Activated CD8-positive, alpha-beta T cell treated with anti-CD3 and anti-CD28 coated beads for 36 hours (primary cell): ENCODE results near the gene GRAMD1B. TPM values are rescaled to one million over a fixed set of nuclear protein-coding genes. Genes with fewer than 3 reads are reported as not detected.

ENCODE experiments used
- ATAC-seq: fragments of 200-7000 bp; cut with Tn5 transposase; one replicate; pipeline ENCODE4 v1.10.0; 2021; ENCODE audit warnings: mild to moderate bottlenecking, moderate library complexity
- CTCF ChIA-PET: fragments of 350-600 bp; sonication (Branson Sonifier 250); formaldehyde crosslinking; loops from one replicate; lab custom pipeline; 2021; ENCODE audit warnings: antibody characterized with exemption; lab: Charles Lee
- POLR2A ChIA-PET: fragments of 350-600 bp; sonication (Branson Sonifier 250); formaldehyde crosslinking; loops from one replicate; lab custom pipeline; 2021; ENCODE audit warnings: antibody characterized with exemption; lab: Charles Lee
- DNase-seq: peaks from one replicate; pipeline ENCODE4 v3.0.0-alpha.2; 2020
- H3K27ac Mint-ChIP-seq: one replicate; pipeline ENCODE4 v1.8.0; 2021; ENCODE audit warnings: mild to moderate bottlenecking, mixed read lengths
- H3K27me3 Mint-ChIP-seq: one replicate; pipeline ENCODE4 v1.8.0; 2021; ENCODE audit warnings: mixed read lengths
- H3K36me3 Mint-ChIP-seq: one replicate; pipeline ENCODE4 v1.8.0; 2021; ENCODE audit warnings: low read depth, mixed read lengths
- H3K4me1 Mint-ChIP-seq: one replicate; pipeline ENCODE4 v1.8.0; 2021; ENCODE audit warnings: low read depth, mixed read lengths
- H3K4me3 Mint-ChIP-seq: one replicate; pipeline ENCODE4 v1.8.0; 2021; ENCODE audit warnings: mild to moderate bottlenecking, moderate library complexity, mixed read lengths
- H3K9me3 Mint-ChIP-seq: one replicate; pipeline ENCODE4 v1.8.0; 2021; ENCODE audit warnings: mixed read lengths
- CTCF ChIP-seq: fragments of 200-600 bp; IDR thresholded peaks from one replicate; pipeline ENCODE4 v1.8.0; 2022; ENCODE audit warnings: antibody characterized with exemption, mild to moderate bottlenecking
- intact Hi-C: fragments of 100-400 bp; cut with micrococcal nuclease; formaldehyde crosslinking; loops from one replicate; pipeline ENCODE4 v1.10.0; 2022
- total RNA-seq, 2 experiments: library from RNA; stranded (reverse); gene quantifications; one replicate each; pipeline ENCODE4 v1.2.3, GENCODE V29; 2021

GRAMD1B gene
- total RNA-seq, 2 experiments from 2014 or later: 15.4 to 16.2 TPM

- Mint-ChIP-seq H3K4me1 (peaks cover 10% of the 10 kb centered on the region), H3K36me3 (no peaks in the 10 kb centered on the region), H3K4me3 (no peak overlapping the region), H3K27ac (no peak overlapping the region), H3K9me3 (no peaks in the 10 kb centered on the region), H3K27me3 (peaks cover 3% of the 10 kb centered on the region)
- POLR2A ChIA-PET: no interaction called here
- TF ChIP-seq CTCF: no peak
- intact Hi-C loops: no loop called here
- CTCF ChIA-PET: interaction anchor here (1.2 to 3.2 kb wide), 5 partner anchors 14 to 49 kb away, joined by 4 to 16 read pairs (median 6); no protein-coding TSS in a partner anchor
- no peak for DNase-seq
- ATAC-seq: no peak
These were observed 129.5 kb downstream of the GRAMD1B start for GRCh38 chr11:123559523-123559955.

GRCh38 chr11:123560006-123560405, 129.9 kb downstream of the GRAMD1B start:
- POLR2A ChIA-PET: no interaction called here

GRCh38 chr11:123561431-123561800, 131.3 kb downstream of the GRAMD1B start:
- ChIA-PET CTCF (interaction anchor here (1.2 kb wide), 2 partner anchors 15 to 19 kb away, joined by 5 to 6 read pairs; no protein-coding TSS in a partner anchor), POLR2A (no interaction called here)
- intact Hi-C loops: no loop called here
- no peak for DNase-seq
- no peak for ATAC-seq
- Mint-ChIP-seq H3K9me3 (no peaks in the 10 kb centered on the region), H3K27ac (no peak overlapping the region), H3K36me3 (no peaks in the 10 kb centered on the region), H3K27me3 (peaks cover 3% of the 10 kb centered on the region), H3K4me1 (peaks cover 10% of the 10 kb centered on the region), H3K4me3 (no peak overlapping the region)
- no peak for TF ChIP-seq CTCF

More at GRCh38 chr11:123560006-123560405, 129.9 kb downstream of the GRAMD1B start:
- H3K9me3 Mint-ChIP-seq: no peaks in the 10 kb centered on the region
- intact Hi-C loops: no loop called here
- H3K27me3 Mint-ChIP-seq: peaks cover 3% of the 10 kb centered on the region
- H3K4me3 Mint-ChIP-seq: peak overlapping the region; percentile 50
- peak; percentile 61 for DNase-seq
- no peak for TF ChIP-seq CTCF
- no peak overlapping the region for H3K27ac Mint-ChIP-seq
- CTCF ChIA-PET: interaction anchor here (1.1 to 3.2 kb wide), 5 partner anchors 15 to 298 kb away, joined by 4 to 16 read pairs (median 6); no protein-coding TSS in a partner anchor
- H3K4me1 Mint-ChIP-seq: peaks cover 10% of the 10 kb centered on the region
- no peaks in the 10 kb centered on the region for H3K36me3 Mint-ChIP-seq
- peak; percentile 90 for ATAC-seq

GRCh38 chr11:123562158-123562557, 132.1 kb downstream of the GRAMD1B start:
- intact Hi-C loops: no loop called here

More at GRCh38 chr11:123562158-123562557, 132.1 kb downstream of the GRAMD1B start:
- Mint-ChIP-seq H3K27me3 (peaks cover 3% of the 10 kb centered on the region), H3K4me3 (no peak overlapping the region), H3K9me3 (no peaks in the 10 kb centered on the region), H3K4me1 (peaks cover 10% of the 10 kb centered on the region), H3K36me3 (no peaks in the 10 kb centered on the region), H3K27ac (no peak overlapping the region)
- no peak for DNase-seq
- no peak for TF ChIP-seq CTCF
- ChIA-PET CTCF (interaction anchor here (1.2 kb wide), 1 partner anchor 15 kb away, joined by 5 read pairs; no protein-coding TSS in a partner anchor), POLR2A (no interaction called here)
- no peak for ATAC-seq
